ENCODE measurements around the gene SLC23A1.
A peak's percentile ranks its signal among the peaks of the same experiment; 100 is the strongest.
"Not testable (repeated sequence)": the region's sequence is repeated elsewhere in the genome, so short reads cannot be mapped to it uniquely, and the experiment has no call there.

Gene SLC23A1

GRCh38 chr5:139389701-139390638 is 6.9 kb upstream of the SLC23A1 start, which contains the start of gene MZB1:
Gene MZB1 (minus strand): TSS chr5:139389913. CDS start chr5:139389856, 57 bp downstream.
- DNase-seq = peak; percentile 72

- peak; percentile 95 for DNase-seq
Observed at GRCh38 chr5:139388198-139388821, 5.2 kb upstream of the SLC23A1 start.

GRCh38 chr5:139387611-139388197 is 4.6 kb upstream of the SLC23A1 start:
- no peak for DNase-seq

- not testable (repeated sequence) for DNase-seq
Observed at GRCh38 chr5:139386956-139387355, 3.9 kb upstream of the SLC23A1 start.

GRCh38 chr5:139386050-139386438 is 2.9 kb upstream of the SLC23A1 start:
- peak; percentile 67 for DNase-seq

GRCh38 chr5:139385061-139386049 is 2.3 kb upstream of the SLC23A1 start:
- peak; percentile 73 for DNase-seq

- no peak for DNase-seq
Observed at GRCh38 chr5:139384591-139385051, 1.5 kb upstream of the SLC23A1 start.

- DNase-seq = no peak
Observed at GRCh38 chr5:139383993-139384590, 995 bp upstream of the SLC23A1 start.

- DNase-seq = no peak
Observed at GRCh38 chr5:139382807-139383206, 290 bp downstream of the SLC23A1 start.

GRCh38 chr5:139381837-139382761 is 998 bp downstream of the SLC23A1 start:
- no peak for DNase-seq

- no peak for DNase-seq
Observed at GRCh38 chr5:139379626-139380449, 3.3 kb downstream of the SLC23A1 start.

- no peak for DNase-seq
Observed at GRCh38 chr5:139378941-139379361, 4.1 kb downstream of the SLC23A1 start.

GRCh38 chr5:139378101-139378825 is 4.8 kb downstream of the SLC23A1 start:
- DNase-seq = no peak

- no peak for DNase-seq
Observed at GRCh38 chr5:139377226-139377625, 5.9 kb downstream of the SLC23A1 start.

- no peak for DNase-seq
Observed at GRCh38 chr5:139376364-139376763, 6.7 kb downstream of the SLC23A1 start.

- DNase-seq = no peak
Observed at GRCh38 chr5:139374909-139375308, 8.2 kb downstream of the SLC23A1 start.

- DNase-seq = no peak
Observed at GRCh38 chr5:139371482-139372435, 11.3 kb downstream of the SLC23A1 start.

- DNase-seq = no peak
Observed at GRCh38 chr5:139369181-139369580, 13.9 kb downstream of the SLC23A1 start.

Measured in GF-D8 (cell line).